Thyroid gland (tissue), 4 donors: ENCODE measurements around the gene FAM186B.

Experiments used
- CTCF ChIP-seq, 6 experiments: fragments of 200-600 bp in 3 of 6; fragments of 450-650 bp in 3 of 6; sonication (generic) in 3 of 6; IDR thresholded peaks; one replicate each; pipeline ENCODE4 v1.5.1; 2016 to 2019; ENCODE audit warnings: antibody characterized with exemption in 6 of 6, mild to moderate bottlenecking in 2 of 6, inconsistent platforms in 1 of 6, moderate library complexity in 1 of 6
- POLR2A ChIP-seq, 2 donors: fragments of 450-650 bp; IDR thresholded peaks; one replicate each; pipeline ENCODE4 v1.6.1; 2017; ENCODE audit warnings: antibody characterized with exemption in 2 of 2, mild to moderate bottlenecking in 2 of 2, moderate library complexity in 1 of 2

DNA sequence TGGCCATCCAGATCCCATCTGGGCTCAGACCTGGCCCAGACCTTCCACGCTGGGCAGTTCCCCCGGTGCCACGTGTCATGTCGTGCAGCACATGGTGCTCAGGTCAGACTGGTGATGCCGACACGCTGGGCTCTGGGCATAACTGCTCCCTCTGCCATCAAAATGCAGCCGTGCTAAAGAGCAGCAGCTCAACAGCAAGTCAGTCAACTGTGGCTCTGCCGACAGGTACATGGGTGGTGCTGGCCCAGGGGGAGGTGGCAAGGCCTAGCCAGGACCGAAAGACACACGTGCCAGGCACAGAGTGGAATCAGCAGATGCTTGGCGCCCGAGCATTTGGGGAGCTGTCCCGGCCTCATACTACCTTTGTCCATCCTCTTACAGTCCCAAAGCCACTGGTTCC, 39.1 kb downstream of the FAM186B start:
- no peak for TF ChIP-seq CTCF (IDR thresholded peaks at IDR 0.05)
- TF ChIP-seq POLR2A (IDR thresholded peaks at IDR 0.05) = no peak
